Mesendoderm (in vitro differentiated cells): ENCODE measurements around the gene TOR3A.
A peak's percentile ranks its signal among the peaks of the same experiment; 100 is the strongest.

Experiments used
- DNase-seq: peaks from one replicate; pipeline ENCODE4 v3.0.0; 2013
- H2AK5ac ChIP-seq: 2 replicates; pipeline ENCODE4 v1.6.1; 2013; ENCODE audit warnings: low read length, inconsistent platforms
- H2BK120ac ChIP-seq: 2 replicates; pipeline ENCODE4 v1.6.1; 2013; ENCODE audit warnings: low read depth, mild to moderate bottlenecking, low read length, moderate library complexity, mixed read lengths
- H2BK15ac ChIP-seq: replicated peaks from 2 replicates; pipeline ENCODE4 v1.6.1; 2013; ENCODE audit warnings: low read depth, mild to moderate bottlenecking, moderate library complexity
- H2BK5ac ChIP-seq: 2 replicates; pipeline ENCODE4 v1.6.1; 2013; ENCODE audit warnings: low read length, inconsistent platforms
- H3K18ac ChIP-seq: 2 replicates; pipeline ENCODE4 v1.6.1; 2013; ENCODE audit warnings: mild to moderate bottlenecking, low read length, mixed read lengths
- H3K23ac ChIP-seq: one replicate; pipeline ENCODE4 v1.6.1; 2013; ENCODE audit warnings: low read length
- H3K27ac ChIP-seq: 2 replicates; pipeline ENCODE4 v1.5.1; 2013; ENCODE audit warnings: low read depth, mild to moderate bottlenecking, inconsistent platforms, low read length, moderate library complexity
- H3K27me3 ChIP-seq: 2 replicates; pipeline ENCODE4 v1.6.1; 2013; ENCODE audit warnings: low read length, control low read depth, mild to moderate bottlenecking, inconsistent platforms; ENCODE audit not compliant: insufficient read depth, poor library complexity
- H3K36me3 ChIP-seq: 2 replicates; pipeline ENCODE4 v1.6.1; 2013; ENCODE audit warnings: low read length, inconsistent platforms; ENCODE audit not compliant: control insufficient read depth, insufficient read depth
- H3K4ac ChIP-seq: one replicate; pipeline ENCODE4 v1.6.1; 2013; ENCODE audit warnings: low read depth, mild to moderate bottlenecking, low read length, moderate library complexity
- H3K4me1 ChIP-seq: 2 replicates; pipeline ENCODE4 v1.6.1; 2013; ENCODE audit warnings: low read depth, low read length, inconsistent platforms; ENCODE audit not compliant: control insufficient read depth
- H3K4me2 ChIP-seq: 2 replicates; pipeline ENCODE4 v1.6.1; 2013; ENCODE audit warnings: low read length
- H3K4me3 ChIP-seq: 2 replicates; pipeline ENCODE4 v1.5.1; 2013; ENCODE audit warnings: mild to moderate bottlenecking, low read length
- H3K56ac ChIP-seq: one replicate; pipeline ENCODE4 v1.6.1; 2013; ENCODE audit warnings: low read length
- H3K79me1 ChIP-seq: 2 replicates; pipeline ENCODE4 v1.6.1; 2013; ENCODE audit warnings: low read length, inconsistent platforms
- H3K79me2 ChIP-seq: 2 replicates; pipeline ENCODE4 v1.6.1; 2013; ENCODE audit warnings: mild to moderate bottlenecking, low read length; ENCODE audit not compliant: control insufficient read depth, insufficient read depth
- H3K9ac ChIP-seq: 2 replicates; pipeline ENCODE4 v1.6.1; 2013; ENCODE audit warnings: low read length, inconsistent platforms
- H4K5ac ChIP-seq: one replicate; pipeline ENCODE4 v1.6.1; 2013; ENCODE audit warnings: low read length
- H4K8ac ChIP-seq: one replicate; pipeline ENCODE4 v1.6.1; 2013; ENCODE audit warnings: low read depth, mild to moderate bottlenecking, control low read depth, low read length, moderate library complexity
- WGBS: extraction: QIAGEN DNeasy Blood & Tissue Kit; methylation state at CpG from one replicate; pipeline ENCODE4 v1.1.7; 2013; ENCODE audit warnings: low lambda C conversion rate, missing lambda C conversion rate; ENCODE audit not compliant: insufficient coverage; ENCODE audit errors: extremely low coverage; 5-methylcytosine and 5-hydroxymethylcytosine counted together

The TOR3A gene

GRCh38 chr1:179105393-179105792 is 23.5 kb downstream of the TOR3A start:
- H3K79me2 ChIP-seq = no peaks in the 10 kb centered on the region
- peaks cover 10% of the 10 kb centered on the region for H3K36me3 ChIP-seq
- no peak overlapping the region for H3K27ac ChIP-seq
- DNase-seq = peak; percentile 83
- H2BK120ac ChIP-seq = no peak overlapping the region
- no peak overlapping the region for H2BK5ac ChIP-seq
- no peak overlapping the region for H3K56ac ChIP-seq
- H2AK5ac ChIP-seq = no peak overlapping the region
- H4K8ac ChIP-seq = no peak overlapping the region
- H3K4ac ChIP-seq = no peak overlapping the region
- no peaks in the 10 kb centered on the region for H3K27me3 ChIP-seq
- H3K9ac ChIP-seq = no peak overlapping the region
- no peaks in the 10 kb centered on the region for H3K79me1 ChIP-seq
- no peak overlapping the region for H4K5ac ChIP-seq
- H3K4me1 ChIP-seq = no peaks in the 10 kb centered on the region
- H3K4me2 ChIP-seq = no peak overlapping the region
- H3K18ac ChIP-seq = no peak overlapping the region
- no peak overlapping the region for H3K23ac ChIP-seq
- H3K4me3 ChIP-seq = no peak overlapping the region
- WGBS = no CpG with 5 or more reads among the region's 7 CpGs
- no peak overlapping the region for H2BK15ac ChIP-seq

GRCh38 chr1:179107706-179108629 is 26.1 kb downstream of the TOR3A start:
- no peak overlapping the region for H3K4me2 ChIP-seq

GRCh38 chr1:179108644-179109043 is 26.8 kb downstream of the TOR3A start:
- no peak overlapping the region for H3K9ac ChIP-seq
- H3K79me1 ChIP-seq = no peaks in the 10 kb centered on the region
- no peak overlapping the region for H3K27ac ChIP-seq
- DNase-seq = no peak
- H3K27me3 ChIP-seq = no peaks in the 10 kb centered on the region
- H4K5ac ChIP-seq = no peak overlapping the region
- H3K23ac ChIP-seq = no peak overlapping the region
- H3K4me1 ChIP-seq = no peaks in the 10 kb centered on the region
- no peak overlapping the region for H3K4me3 ChIP-seq
- no peak overlapping the region for H2AK5ac ChIP-seq
- H3K18ac ChIP-seq = no peak overlapping the region
- no peak overlapping the region for H4K8ac ChIP-seq
- no peak overlapping the region for H3K4ac ChIP-seq
- no peak overlapping the region for H2BK5ac ChIP-seq
- no peak overlapping the region for H2BK120ac ChIP-seq
- H3K36me3 ChIP-seq = peaks cover 13% of the 10 kb centered on the region
- H2BK15ac ChIP-seq = no peak overlapping the region
- no CpG with 5 or more reads among the region's 2 CpGs for WGBS
- no peak overlapping the region for H3K4me2 ChIP-seq
- H3K79me2 ChIP-seq = no peaks in the 10 kb centered on the region
- H3K56ac ChIP-seq = no peak overlapping the region

More at GRCh38 chr1:179107706-179108629, 26.1 kb downstream of the TOR3A start:
- Histone ChIP-seq H3K27ac (no peak overlapping the region), H3K4ac (no peak overlapping the region), H3K4me3 (no peak overlapping the region), H3K27me3 (no peaks in the 10 kb centered on the region), H3K18ac (no peak overlapping the region), H3K4me1 (no peaks in the 10 kb centered on the region), H4K8ac (no peak overlapping the region), H2BK15ac (no peak overlapping the region), H3K9ac (no peak overlapping the region), H3K79me2 (no peaks in the 10 kb centered on the region), H2BK5ac (no peak overlapping the region), H4K5ac (no peak overlapping the region), H2AK5ac (no peak overlapping the region), H3K56ac (no peak overlapping the region), H3K79me1 (no peaks in the 10 kb centered on the region), H3K36me3 (peaks cover 13% of the 10 kb centered on the region), H2BK120ac (no peak overlapping the region), H3K23ac (no peak overlapping the region)
- WGBS = no CpG with 5 or more reads among the region's 15 CpGs
- DNase-seq = no peak

- Histone ChIP-seq H2AK5ac (no peak overlapping the region), H3K4me3 (no peak overlapping the region), H3K4ac (no peak overlapping the region), H3K27ac (no peak overlapping the region), H3K4me1 (no peaks in the 10 kb centered on the region), H2BK5ac (no peak overlapping the region), H3K9ac (no peak overlapping the region), H2BK120ac (no peak overlapping the region), H3K79me2 (no peaks in the 10 kb centered on the region), H3K23ac (no peak overlapping the region), H3K27me3 (no peaks in the 10 kb centered on the region), H3K56ac (no peak overlapping the region), H3K79me1 (no peaks in the 10 kb centered on the region), H4K8ac (no peak overlapping the region), H3K36me3 (peaks cover 3% of the 10 kb centered on the region), H3K18ac (no peak overlapping the region), H4K5ac (no peak overlapping the region), H3K4me2 (no peak overlapping the region), H2BK15ac (no peak overlapping the region)
- 100% methylated on average over 1 of the region's 3 CpGs for WGBS
- no peak for DNase-seq
Observed at GRCh38 chr1:179115181-179115580, 33.3 kb downstream of the TOR3A start.

- no peak overlapping the region for H3K27ac ChIP-seq
- no peak overlapping the region for H3K4ac ChIP-seq
- no peak overlapping the region for H3K23ac ChIP-seq
- H4K8ac ChIP-seq = no peak overlapping the region
- H3K36me3 ChIP-seq = no peaks in the 10 kb centered on the region
- H3K56ac ChIP-seq = no peak overlapping the region
- H3K79me1 ChIP-seq = no peaks in the 10 kb centered on the region
- no peak overlapping the region for H3K9ac ChIP-seq
- no peak for DNase-seq
- H4K5ac ChIP-seq = no peak overlapping the region
- H3K4me2 ChIP-seq = no peak overlapping the region
- no peak overlapping the region for H2BK15ac ChIP-seq
- no peak overlapping the region for H2AK5ac ChIP-seq
- no peak overlapping the region for H3K4me3 ChIP-seq
- H3K79me2 ChIP-seq = no peaks in the 10 kb centered on the region
- no peak overlapping the region for H3K18ac ChIP-seq
- no peaks in the 10 kb centered on the region for H3K4me1 ChIP-seq
- H3K27me3 ChIP-seq = no peaks in the 10 kb centered on the region
- H2BK5ac ChIP-seq = no peak overlapping the region
- H2BK120ac ChIP-seq = no peak overlapping the region
Observed at GRCh38 chr1:179119513-179119912, 37.6 kb downstream of the TOR3A start.

- Histone ChIP-seq H2AK5ac (no peak overlapping the region), H2BK5ac (no peak overlapping the region), H3K27me3 (no peaks in the 10 kb centered on the region), H3K4ac (no peak overlapping the region), H2BK120ac (no peak overlapping the region), H3K4me1 (no peaks in the 10 kb centered on the region), H3K36me3 (no peaks in the 10 kb centered on the region), H3K56ac (no peak overlapping the region), H3K4me2 (no peak overlapping the region), H3K4me3 (no peak overlapping the region), H4K5ac (no peak overlapping the region), H3K79me2 (no peaks in the 10 kb centered on the region), H3K79me1 (no peaks in the 10 kb centered on the region), H3K9ac (no peak overlapping the region), H3K18ac (no peak overlapping the region), H2BK15ac (no peak overlapping the region), H4K8ac (no peak overlapping the region), H3K23ac (no peak overlapping the region), H3K27ac (no peak overlapping the region)
- WGBS = no CpG with 5 or more reads among the region's 2 CpGs
- DNase-seq = no peak
Observed at GRCh38 chr1:179120736-179121135, 38.9 kb downstream of the TOR3A start.
